ENCODE results near the gene HNRNPH1. TPM values are rescaled to one million over a fixed set of nuclear protein-coding genes. Genes with fewer than 3 reads are reported as not detected.

Gene HNRNPH1
- total and polyA plus RNA-seq, 2 donors (not counting 1 experiment from before 2014, with no cell fraction given), result 214 to 689 TPM

DNA sequence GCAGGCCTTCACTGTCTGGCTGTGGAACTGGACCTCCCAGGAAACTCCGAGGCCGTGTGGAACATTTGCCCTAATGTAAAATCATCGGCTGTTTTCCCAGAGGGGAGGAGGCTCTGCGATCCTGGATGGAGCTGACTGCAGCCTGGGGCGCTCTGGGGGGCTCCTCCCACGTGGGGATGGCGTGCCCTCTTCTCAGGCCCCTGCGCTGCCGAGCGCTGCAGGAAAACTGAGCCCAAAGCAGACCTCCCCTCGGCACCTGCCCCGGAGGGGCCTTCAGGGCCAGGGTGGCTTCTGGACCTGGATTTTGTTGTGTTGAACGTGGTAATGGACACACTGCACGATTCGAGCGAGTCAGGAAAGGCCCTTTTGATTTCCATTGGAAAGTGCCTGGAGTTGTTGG, 23.9 kb downstream of the HNRNPH1 start:
- H2AFZ ChIP-seq (ENCODE audit: low read length), result no peak overlapping the region
- no peaks in the 10 kb centered on the region for H3K27me3 ChIP-seq (ENCODE audit: control insufficient read depth, insufficient read depth, low read length)
- H4K20me1 ChIP-seq (ENCODE audit: control insufficient read depth, extremely low read depth, insufficient read depth, low read length), result no peaks in the 10 kb centered on the region
- no peak overlapping the region for H3K4me3 ChIP-seq (replicated peaks in 1 of 4; ENCODE audit: control extremely low read depth in 1 of 4, insufficient read depth in 1 of 4, low read depth in 3 of 4, low read length in 4 of 4)
- H3K79me2 ChIP-seq (ENCODE audit: control insufficient read depth, insufficient read depth, low read length), result no peaks in the 10 kb centered on the region
- H3K4me1 ChIP-seq (ENCODE audit: control insufficient read depth, extremely low read depth, insufficient read depth, low read length), result no peaks in the 10 kb centered on the region
- TF ChIP-seq CTCF (conservative IDR thresholded peaks at IDR 0.05 in 1 of 2, IDR thresholded peaks at IDR 0.05 in 1 of 2; ENCODE audit: low read depth in 1 of 2, low read length in 2 of 2) (no peak), EZH2 (IDR thresholded peaks at IDR 0.05; ENCODE audit: low read length, missing control alignments) (no peak)
- no peak overlapping the region for H3K27ac ChIP-seq (ENCODE audit: insufficient read depth, low read length)
- DNase-seq (ENCODE audit: low read depth in 2 of 2), result no peak
- H3K9ac ChIP-seq (ENCODE audit: insufficient read depth, low read length), result no peak overlapping the region
- H3K9me3 ChIP-seq (ENCODE audit: control insufficient read depth, insufficient read depth, low read depth, low read length), result no peaks in the 10 kb centered on the region
- no peak overlapping the region for H3K4me2 ChIP-seq (ENCODE audit: extremely low read depth, insufficient read depth, low read length)
- H3K36me3 ChIP-seq (ENCODE audit: control insufficient read depth, insufficient read depth, low read length), result peaks cover 24% of the 10 kb centered on the region

- H3K9me3 ChIP-seq (ENCODE audit: control insufficient read depth, insufficient read depth, low read depth, low read length), result no peaks in the 10 kb centered on the region
- H2AFZ ChIP-seq (ENCODE audit: low read length), result no peak overlapping the region
- H3K4me2 ChIP-seq (ENCODE audit: extremely low read depth, insufficient read depth, low read length), result no peak overlapping the region
- H3K27me3 ChIP-seq (ENCODE audit: control insufficient read depth, insufficient read depth, low read length), result no peaks in the 10 kb centered on the region
- peaks cover 24% of the 10 kb centered on the region for H3K36me3 ChIP-seq (ENCODE audit: control insufficient read depth, insufficient read depth, low read length)
- no peak overlapping the region for H3K9ac ChIP-seq (ENCODE audit: insufficient read depth, low read length)
- no peaks in the 10 kb centered on the region for H3K4me1 ChIP-seq (ENCODE audit: control insufficient read depth, extremely low read depth, insufficient read depth, low read length)
- no peak overlapping the region for H3K4me3 ChIP-seq (replicated peaks in 1 of 4; ENCODE audit: control extremely low read depth in 1 of 4, insufficient read depth in 1 of 4, low read depth in 3 of 4, low read length in 4 of 4)
- no peaks in the 10 kb centered on the region for H3K79me2 ChIP-seq (ENCODE audit: control insufficient read depth, insufficient read depth, low read length)
- DNase-seq (ENCODE audit: low read depth in 2 of 2), result no peak
- H4K20me1 ChIP-seq (ENCODE audit: control insufficient read depth, extremely low read depth, insufficient read depth, low read length), result no peaks in the 10 kb centered on the region
- H3K27ac ChIP-seq (ENCODE audit: insufficient read depth, low read length), result no peak overlapping the region
- no peak for TF ChIP-seq EZH2 (IDR thresholded peaks at IDR 0.05; ENCODE audit: low read length, missing control alignments)
- no peak for TF ChIP-seq CTCF (conservative IDR thresholded peaks at IDR 0.05 in 1 of 2, IDR thresholded peaks at IDR 0.05 in 1 of 2; ENCODE audit: low read depth in 1 of 2, low read length in 2 of 2)
Measured at GRCh38 chr5:179599100-179599499, 24.4 kb downstream of the HNRNPH1 start.

- Histone ChIP-seq H3K4me3 (replicated peaks in 1 of 4; ENCODE audit: control extremely low read depth in 1 of 4, insufficient read depth in 1 of 4, low read depth in 3 of 4, low read length in 4 of 4) (no peak overlapping the region), H3K4me1 (ENCODE audit: control insufficient read depth, extremely low read depth, insufficient read depth, low read length) (no peaks in the 10 kb centered on the region), H4K20me1 (ENCODE audit: control insufficient read depth, extremely low read depth, insufficient read depth, low read length) (no peaks in the 10 kb centered on the region), H3K27ac (ENCODE audit: insufficient read depth, low read length) (no peak overlapping the region), H3K4me2 (ENCODE audit: extremely low read depth, insufficient read depth, low read length) (no peak overlapping the region), H3K36me3 (ENCODE audit: control insufficient read depth, insufficient read depth, low read length) (peaks cover 15% of the 10 kb centered on the region), H2AFZ (ENCODE audit: low read length) (no peak overlapping the region), H3K79me2 (ENCODE audit: control insufficient read depth, insufficient read depth, low read length) (no peaks in the 10 kb centered on the region), H3K27me3 (ENCODE audit: control insufficient read depth, insufficient read depth, low read length) (no peaks in the 10 kb centered on the region), H3K9me3 (ENCODE audit: control insufficient read depth, insufficient read depth, low read depth, low read length) (no peaks in the 10 kb centered on the region), H3K9ac (ENCODE audit: insufficient read depth, low read length) (no peak overlapping the region)
- TF ChIP-seq EZH2 (IDR thresholded peaks at IDR 0.05; ENCODE audit: low read length, missing control alignments), result no peak
- no peak for TF ChIP-seq CTCF (conservative IDR thresholded peaks at IDR 0.05 in 1 of 2, IDR thresholded peaks at IDR 0.05 in 1 of 2; ENCODE audit: low read depth in 1 of 2, low read length in 2 of 2)
- DNase-seq (ENCODE audit: low read depth in 2 of 2), result no peak
Measured at GRCh38 chr5:179596421-179596820, 27.1 kb downstream of the HNRNPH1 start.
